Neural progenitor cell (in vitro differentiated cells): ENCODE measurements around the gene ASXL2. TPM values are rescaled to one million over a fixed set of nuclear protein-coding genes. Genes with fewer than 3 reads are reported as not detected.
A peak's percentile ranks its signal among the peaks of the same experiment; 100 is the strongest.

ENCODE experiments used
- DNase-seq: peaks from one replicate; pipeline ENCODE4 v3.0.0-alpha.2; 2016; ENCODE audit warnings: low spot score
- H2AFZ ChIP-seq: fragments of 200-600 bp; sonication (generic); replicated peaks from 2 replicates; pipeline ENCODE4 v1.6.1; 2016; ENCODE audit warnings: antibody characterized with exemption
- H3F3A ChIP-seq: fragments of 200-600 bp; sonication (generic); 2 replicates; pipeline ENCODE4 v1.6.1; 2016; ENCODE audit warnings: antibody characterized with exemption, low read depth
- H3K27ac ChIP-seq: fragments of 200-600 bp; sonication (generic); 2 replicates; pipeline ENCODE4 v1.5.1; 2016; ENCODE audit warnings: mild to moderate bottlenecking
- H3K27me3 ChIP-seq: fragments of 200-600 bp; sonication (generic); 2 replicates; pipeline ENCODE4 v1.6.1; 2016; ENCODE audit warnings: mild to moderate bottlenecking, moderate library complexity
- H3K36me3 ChIP-seq: fragments of 200-600 bp; sonication (generic); 2 replicates; pipeline ENCODE4 v1.5.1; 2016
- H3K4me1 ChIP-seq: fragments of 200-600 bp; sonication (generic); 2 replicates; pipeline ENCODE4 v1.6.1; 2016; ENCODE audit warnings: mixed run types
- H3K4me2 ChIP-seq: fragments of 200-600 bp; sonication (generic); 2 replicates; pipeline ENCODE4 v1.6.1; 2016
- H3K4me3 ChIP-seq: fragments of 200-600 bp; sonication (generic); 2 replicates; pipeline ENCODE4 v1.5.1; 2016
- H3K79me2 ChIP-seq: fragments of 200-600 bp; sonication (generic); 2 replicates; pipeline ENCODE4 v1.6.1; 2016; ENCODE audit warnings: low read depth
- H3K9ac ChIP-seq: fragments of 200-600 bp; sonication (generic); 2 replicates; pipeline ENCODE4 v1.6.1; 2016
- H3K9me3 ChIP-seq: fragments of 200-600 bp; sonication (generic); 2 replicates; pipeline ENCODE4 v1.5.1; 2016; ENCODE audit warnings: low read depth
- H4K20me1 ChIP-seq: fragments of 200-600 bp; sonication (generic); 2 replicates; pipeline ENCODE4 v1.6.1; 2016; ENCODE audit warnings: low read depth
- H3K27ac Mint-ChIP-seq: 3 replicates; pipeline ENCODE4 v1.8.0; 2021; ENCODE audit warnings: mixed read lengths
- H3K27me3 Mint-ChIP-seq: 2 replicates; pipeline ENCODE4 v1.8.0; 2022; ENCODE audit warnings: low read depth, mild to moderate bottlenecking, inconsistent platforms, moderate library complexity, mixed read lengths; ENCODE audit not compliant: insufficient read depth
- H3K36me3 Mint-ChIP-seq: 3 replicates; pipeline ENCODE4 v1.8.0; 2021; ENCODE audit warnings: mixed read lengths
- H3K4me1 Mint-ChIP-seq: 3 replicates; pipeline ENCODE4 v1.8.0; 2021; ENCODE audit warnings: mixed read lengths
- H3K4me3 Mint-ChIP-seq: 3 replicates; pipeline ENCODE4 v1.8.0; 2021; ENCODE audit warnings: mild to moderate bottlenecking, moderate library complexity, mixed read lengths
- H3K9me3 Mint-ChIP-seq: 3 replicates; pipeline ENCODE4 v1.8.0; 2020; ENCODE audit warnings: mixed read lengths
- CTCF ChIP-seq: fragments of 200-600 bp; sonication (generic); IDR thresholded peaks from 2 replicates; pipeline ENCODE4 v1.5.1; 2017; ENCODE audit warnings: antibody characterized with exemption, mild to moderate bottlenecking
- EZH2 ChIP-seq: fragments of 200-600 bp; sonication (generic); IDR thresholded peaks from 2 replicates; pipeline ENCODE4 v1.6.1; 2017; ENCODE audit warnings: antibody characterized with exemption, mild to moderate bottlenecking, moderate library complexity
- EZH2phosphoT487 ChIP-seq: fragments of 200-600 bp; sonication (generic); IDR thresholded peaks from 2 replicates; pipeline ENCODE4 v1.6.1; 2017; ENCODE audit warnings: antibody characterized with exemption
- total RNA-seq: library from RNA; depleted of rRNA; stranded (reverse); fragments of >200 nt; gene quantifications from 2 replicates; pipeline ENCODE4 v1.2.3, GENCODE V29; 2015; ENCODE audit warnings: low replicate concordance

Gene ASXL2
- total RNA-seq, 1 donor from 2014 or later, result 8.7 TPM

GRCh38 chr2:25757906-25758305, 120.4 kb downstream of the ASXL2 start:
- Histone ChIP-seq H4K20me1 (no peaks in the 10 kb centered on the region), H3K36me3 (peaks cover 11% of the 10 kb centered on the region), H3K9ac (no peak overlapping the region), H3K79me2 (no peaks in the 10 kb centered on the region), H2AFZ (no peak overlapping the region), H3K27me3 (no peaks in the 10 kb centered on the region), H3K4me1 (no peaks in the 10 kb centered on the region), H3F3A (peaks cover 3% of the 10 kb centered on the region), H3K9me3 (no peaks in the 10 kb centered on the region), H3K4me2 (no peak overlapping the region), H3K4me3 (no peak overlapping the region), H3K27ac (peak overlapping the region; percentile 21)
- H3K27ac Mint-ChIP-seq, result no peak overlapping the region
- no peak for DNase-seq
- H3K36me3 Mint-ChIP-seq, result peaks cover 15% of the 10 kb centered on the region
- no peaks in the 10 kb centered on the region for H3K27me3 Mint-ChIP-seq
- H3K9me3 Mint-ChIP-seq, result no peaks in the 10 kb centered on the region
- H3K4me3 Mint-ChIP-seq, result no peak overlapping the region
- no peak for TF ChIP-seq CTCF
- no peak for TF ChIP-seq EZH2phosphoT487
- no peak for TF ChIP-seq EZH2
- H3K4me1 Mint-ChIP-seq, result no peaks in the 10 kb centered on the region

DNA sequence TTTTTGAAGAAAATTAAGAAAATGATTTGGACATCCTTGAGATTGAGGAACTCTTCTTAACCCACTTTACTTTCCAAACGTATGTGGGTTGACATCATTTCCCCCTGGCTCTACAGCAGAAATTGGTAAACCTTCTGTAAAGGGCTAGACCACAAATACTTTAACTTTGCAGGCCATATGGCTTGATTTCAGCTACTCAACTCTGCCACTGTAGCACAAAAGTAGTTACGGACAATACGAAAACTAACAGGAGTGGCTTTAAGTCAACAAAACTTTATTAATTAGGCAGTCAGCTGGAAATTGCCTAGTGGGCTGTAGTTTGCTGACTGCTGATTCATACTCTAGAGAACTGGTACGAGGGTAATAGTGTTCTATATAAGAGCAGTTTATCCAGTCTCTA, 121.8 kb downstream of the ASXL2 start:
- H3K4me1 ChIP-seq, result no peaks in the 10 kb centered on the region
- H4K20me1 ChIP-seq, result no peaks in the 10 kb centered on the region
- H3K27me3 Mint-ChIP-seq, result no peaks in the 10 kb centered on the region
- H3K27ac ChIP-seq, result no peak overlapping the region
- peaks cover 16% of the 10 kb centered on the region for H3K36me3 ChIP-seq
- no peaks in the 10 kb centered on the region for H3K9me3 ChIP-seq
- TF ChIP-seq EZH2 (no peak), CTCF (no peak), EZH2phosphoT487 (no peak)
- H3K4me2 ChIP-seq, result no peak overlapping the region
- no peak overlapping the region for H2AFZ ChIP-seq
- DNase-seq, result no peak
- no peaks in the 10 kb centered on the region for H3K27me3 ChIP-seq
- H3K9me3 Mint-ChIP-seq, result no peaks in the 10 kb centered on the region
- H3F3A ChIP-seq, result peaks cover 3% of the 10 kb centered on the region
- H3K27ac Mint-ChIP-seq, result no peak overlapping the region
- no peaks in the 10 kb centered on the region for H3K79me2 ChIP-seq
- no peaks in the 10 kb centered on the region for H3K4me1 Mint-ChIP-seq
- no peak overlapping the region for H3K9ac ChIP-seq
- H3K36me3 Mint-ChIP-seq, result peaks cover 16% of the 10 kb centered on the region
- no peak overlapping the region for H3K4me3 ChIP-seq
- H3K4me3 Mint-ChIP-seq, result no peak overlapping the region

- Histone ChIP-seq H3K9me3 (no peaks in the 10 kb centered on the region), H4K20me1 (no peaks in the 10 kb centered on the region), H3K4me2 (no peak overlapping the region), H3K4me1 (no peaks in the 10 kb centered on the region), H3F3A (no peaks in the 10 kb centered on the region), H3K27ac (no peak overlapping the region), H3K9ac (no peak overlapping the region), H3K36me3 (peaks cover 12% of the 10 kb centered on the region), H3K27me3 (no peaks in the 10 kb centered on the region), H3K79me2 (no peaks in the 10 kb centered on the region), H2AFZ (no peak overlapping the region), H3K4me3 (no peak overlapping the region)
- Mint-ChIP-seq H3K27ac (no peak overlapping the region), H3K4me3 (no peak overlapping the region), H3K36me3 (peaks cover 20% of the 10 kb centered on the region), H3K9me3 (no peaks in the 10 kb centered on the region), H3K27me3 (no peaks in the 10 kb centered on the region), H3K4me1 (peaks cover 2% of the 10 kb centered on the region)
- TF ChIP-seq CTCF (no peak), EZH2 (no peak), EZH2phosphoT487 (no peak)
- no peak for DNase-seq
Observed at GRCh38 chr2:25749676-25750075, 128.6 kb downstream of the ASXL2 start.
